ENCODE results near the gene CEACAM1.

GRCh38 chr19:42508892-42509444, 19.3 kb downstream of the CEACAM1 start:
- no peak for TF ChIP-seq CTCF (IDR thresholded peaks at IDR 0.05; ENCODE audit: low read length)
- TF ChIP-seq EZH2 (optimal IDR thresholded peaks at IDR 0.05; ENCODE audit: low read depth, low read length) = no peak
- no peak for TF ChIP-seq EZH2phosphoT487 (IDR thresholded peaks at IDR 0.05; ENCODE audit: low read length)
